Measurements from ENCODE around the gene MEIS3.
A peak's percentile ranks its signal among the peaks of the same experiment; 100 is the strongest.

MEIS3 gene

GRCh38 chr19:47419030-47419783, at the start of gene MEIS3:
Gene MEIS3, minus strand, starts transcription at chr19:47419527. Its CDS starts 446 bp downstream, at chr19:47419081.
- no peak for DNase-seq (ENCODE audit: low spot score)

GRCh38 chr19:47467914-47468313, 48.6 kb upstream of the MEIS3 start:
- no peak for DNase-seq (ENCODE audit: low spot score)

GRCh38 chr19:47465957-47466356, 46.6 kb upstream of the MEIS3 start:
- DNase-seq (ENCODE audit: low spot score): no peak

GRCh38 chr19:47464675-47465419, 45.5 kb upstream of the MEIS3 start:
- DNase-seq (ENCODE audit: low spot score): no peak

GRCh38 chr19:47461876-47462275, 42.5 kb upstream of the MEIS3 start:
- no peak for DNase-seq (ENCODE audit: low spot score)

- DNase-seq (ENCODE audit: low spot score): no peak
Measured at GRCh38 chr19:47459477-47459876, 40.1 kb upstream of the MEIS3 start.

- DNase-seq (ENCODE audit: low spot score): no peak
Measured at GRCh38 chr19:47458672-47459071, 39.3 kb upstream of the MEIS3 start.

GRCh38 chr19:47456721-47457474, 37.6 kb upstream of the MEIS3 start:
- no peak for DNase-seq (ENCODE audit: low spot score)

- DNase-seq (ENCODE audit: low spot score): no peak
Measured at GRCh38 chr19:47450478-47450877, 31.2 kb upstream of the MEIS3 start.

- DNase-seq (ENCODE audit: low spot score): no peak
Measured at GRCh38 chr19:47448360-47448727, 29.0 kb upstream of the MEIS3 start.

GRCh38 chr19:47447470-47448359, 28.4 kb upstream of the MEIS3 start:
- DNase-seq (ENCODE audit: low spot score): peak; percentile 17

- no peak for DNase-seq (ENCODE audit: low spot score)
Measured at GRCh38 chr19:47446534-47447469, 27.5 kb upstream of the MEIS3 start.

- no peak for DNase-seq (ENCODE audit: low spot score)
Measured at GRCh38 chr19:47445937-47446402, 26.6 kb upstream of the MEIS3 start.

- no peak for DNase-seq (ENCODE audit: low spot score)
Measured at GRCh38 chr19:47445527-47445926, 26.2 kb upstream of the MEIS3 start.

- no peak for DNase-seq (ENCODE audit: low spot score)
Measured at GRCh38 chr19:47444388-47444821, 25.1 kb upstream of the MEIS3 start.

- DNase-seq (ENCODE audit: low spot score): no peak
Measured at GRCh38 chr19:47443331-47443730, 24.0 kb upstream of the MEIS3 start.

- DNase-seq (ENCODE audit: low spot score): no peak
Measured at GRCh38 chr19:47438793-47439220, 19.5 kb upstream of the MEIS3 start.

GRCh38 chr19:47437500-47437899, 18.2 kb upstream of the MEIS3 start:
- DNase-seq (ENCODE audit: low spot score): no peak

GRCh38 chr19:47436712-47437401, 17.5 kb upstream of the MEIS3 start:
- peak; percentile 59 for DNase-seq (ENCODE audit: low spot score)

Measured in RKO (cell line).